Stimulated activated memory B cell treated with anti-CD40 and anti-IgM and Interleukin-4, amounts not matched to agents 10 μg/mL and 1 μg/mL and 100 μg/mL, for 72 hours (primary cell): Measurements from ENCODE around the gene HMGCLL1.

Source experiments
- ATAC-seq: fragments of 150-1000 bp; cut with Tn5 transposase; 2 replicates; pipeline ENCODE4 v1.10.0; 2021
- H3K27ac Mint-ChIP-seq: one replicate; pipeline ENCODE4 v1.8.0; 2022; ENCODE audit warnings: mild to moderate bottlenecking, mixed read lengths
- H3K27me3 Mint-ChIP-seq: one replicate; pipeline ENCODE4 v1.8.0; 2022; ENCODE audit warnings: mixed read lengths
- H3K36me3 Mint-ChIP-seq: one replicate; pipeline ENCODE4 v1.8.0; 2022; ENCODE audit warnings: mixed read lengths
- H3K4me1 Mint-ChIP-seq: one replicate; pipeline ENCODE4 v1.8.0; 2022; ENCODE audit warnings: mixed read lengths
- H3K4me3 Mint-ChIP-seq: one replicate; pipeline ENCODE4 v1.8.0; 2022; ENCODE audit warnings: mild to moderate bottlenecking, moderate library complexity, mixed read lengths
- H3K9me3 Mint-ChIP-seq: one replicate; pipeline ENCODE4 v1.8.0; 2022; ENCODE audit warnings: mixed read lengths

Gene HMGCLL1

GRCh38 chr6:55560290-55560885 lies 18.6 kb downstream of the HMGCLL1 start:
- Mint-ChIP-seq H3K27me3 (no peaks in the 10 kb centered on the region), H3K36me3 (no peaks in the 10 kb centered on the region), H3K27ac (no peak overlapping the region), H3K9me3 (peaks cover 6% of the 10 kb centered on the region), H3K4me3 (no peak overlapping the region), H3K4me1 (no peaks in the 10 kb centered on the region)
- ATAC-seq = no peak

GRCh38 chr6:55557146-55557545 lies 21.8 kb downstream of the HMGCLL1 start:
- Mint-ChIP-seq H3K9me3 (peaks cover 3% of the 10 kb centered on the region), H3K27me3 (no peaks in the 10 kb centered on the region), H3K36me3 (no peaks in the 10 kb centered on the region), H3K4me3 (no peak overlapping the region), H3K27ac (no peak overlapping the region), H3K4me1 (no peaks in the 10 kb centered on the region)
- ATAC-seq = no peak

- Mint-ChIP-seq H3K4me3 (no peak overlapping the region), H3K27ac (no peak overlapping the region), H3K36me3 (no peaks in the 10 kb centered on the region), H3K9me3 (no peaks in the 10 kb centered on the region), H3K4me1 (no peaks in the 10 kb centered on the region), H3K27me3 (no peaks in the 10 kb centered on the region)
- ATAC-seq = no peak
Measured at GRCh38 chr6:55545791-55546190, 33.2 kb downstream of the HMGCLL1 start.

GRCh38 chr6:55543633-55544309 lies 35.2 kb downstream of the HMGCLL1 start:
- no peaks in the 10 kb centered on the region for H3K36me3 Mint-ChIP-seq
- H3K27me3 Mint-ChIP-seq = no peaks in the 10 kb centered on the region
- H3K9me3 Mint-ChIP-seq = peaks cover 5% of the 10 kb centered on the region
- H3K27ac Mint-ChIP-seq = no peak overlapping the region
- no peak overlapping the region for H3K4me3 Mint-ChIP-seq
- ATAC-seq = no peak
- no peaks in the 10 kb centered on the region for H3K4me1 Mint-ChIP-seq

GRCh38 chr6:55541024-55541423 lies 38.0 kb downstream of the HMGCLL1 start:
- Mint-ChIP-seq H3K27me3 (no peaks in the 10 kb centered on the region), H3K4me1 (no peaks in the 10 kb centered on the region), H3K27ac (no peak overlapping the region), H3K36me3 (no peaks in the 10 kb centered on the region), H3K9me3 (peaks cover 5% of the 10 kb centered on the region), H3K4me3 (no peak overlapping the region)
- no peak for ATAC-seq

- no peak overlapping the region for H3K27ac Mint-ChIP-seq
- ATAC-seq = no peak
- H3K36me3 Mint-ChIP-seq = no peaks in the 10 kb centered on the region
- H3K4me1 Mint-ChIP-seq = no peaks in the 10 kb centered on the region
- peaks cover 5% of the 10 kb centered on the region for H3K9me3 Mint-ChIP-seq
- H3K4me3 Mint-ChIP-seq = no peak overlapping the region
- no peaks in the 10 kb centered on the region for H3K27me3 Mint-ChIP-seq
Measured at GRCh38 chr6:55536391-55536956, 42.5 kb downstream of the HMGCLL1 start.

- ATAC-seq = no peak
- Mint-ChIP-seq H3K27me3 (no peaks in the 10 kb centered on the region), H3K36me3 (no peaks in the 10 kb centered on the region), H3K4me3 (no peak overlapping the region), H3K9me3 (no peaks in the 10 kb centered on the region), H3K4me1 (no peaks in the 10 kb centered on the region), H3K27ac (no peak overlapping the region)
Measured at GRCh38 chr6:55531496-55531895, 47.5 kb downstream of the HMGCLL1 start.

- no peak for ATAC-seq
- no peak overlapping the region for H3K27ac Mint-ChIP-seq
Measured at GRCh38 chr6:55530931-55531330, 48.1 kb downstream of the HMGCLL1 start.

GRCh38 chr6:55528624-55529023 lies 50.4 kb downstream of the HMGCLL1 start:
- no peak overlapping the region for H3K27ac Mint-ChIP-seq
- no peaks in the 10 kb centered on the region for H3K4me1 Mint-ChIP-seq
- no peaks in the 10 kb centered on the region for H3K36me3 Mint-ChIP-seq
- no peaks in the 10 kb centered on the region for H3K27me3 Mint-ChIP-seq
- no peak overlapping the region for H3K4me3 Mint-ChIP-seq
- peaks cover 3% of the 10 kb centered on the region for H3K9me3 Mint-ChIP-seq
- ATAC-seq = no peak

More at GRCh38 chr6:55530931-55531330, 48.1 kb downstream of the HMGCLL1 start:
- H3K4me1 Mint-ChIP-seq = no peaks in the 10 kb centered on the region
- H3K9me3 Mint-ChIP-seq = no peaks in the 10 kb centered on the region
- no peaks in the 10 kb centered on the region for H3K36me3 Mint-ChIP-seq
- no peaks in the 10 kb centered on the region for H3K27me3 Mint-ChIP-seq
- H3K4me3 Mint-ChIP-seq = no peak overlapping the region

GRCh38 chr6:55524441-55524840 lies 54.6 kb downstream of the HMGCLL1 start:
- peaks cover 6% of the 10 kb centered on the region for H3K9me3 Mint-ChIP-seq
- no peak overlapping the region for H3K27ac Mint-ChIP-seq
- no peak overlapping the region for H3K4me3 Mint-ChIP-seq
- no peaks in the 10 kb centered on the region for H3K27me3 Mint-ChIP-seq
- H3K36me3 Mint-ChIP-seq = no peaks in the 10 kb centered on the region
- no peak for ATAC-seq
- no peaks in the 10 kb centered on the region for H3K4me1 Mint-ChIP-seq

GRCh38 chr6:55518529-55519060 lies 60.4 kb downstream of the HMGCLL1 start:
- Mint-ChIP-seq H3K27ac (no peak overlapping the region), H3K9me3 (peaks cover 7% of the 10 kb centered on the region), H3K4me1 (no peaks in the 10 kb centered on the region), H3K36me3 (no peaks in the 10 kb centered on the region), H3K27me3 (no peaks in the 10 kb centered on the region), H3K4me3 (no peak overlapping the region)
- ATAC-seq = no peak

- H3K27me3 Mint-ChIP-seq = no peaks in the 10 kb centered on the region
- no peak overlapping the region for H3K4me3 Mint-ChIP-seq
- no peak for ATAC-seq
- H3K36me3 Mint-ChIP-seq = no peaks in the 10 kb centered on the region
- peaks cover 7% of the 10 kb centered on the region for H3K9me3 Mint-ChIP-seq
- H3K27ac Mint-ChIP-seq = no peak overlapping the region
- H3K4me1 Mint-ChIP-seq = no peaks in the 10 kb centered on the region
Measured at GRCh38 chr6:55516736-55517135, 62.3 kb downstream of the HMGCLL1 start.

- Mint-ChIP-seq H3K36me3 (no peaks in the 10 kb centered on the region), H3K27me3 (no peaks in the 10 kb centered on the region), H3K27ac (no peak overlapping the region), H3K4me3 (no peak overlapping the region), H3K9me3 (peaks cover 7% of the 10 kb centered on the region), H3K4me1 (no peaks in the 10 kb centered on the region)
- ATAC-seq = no peak
Measured at GRCh38 chr6:55512904-55513303, 66.1 kb downstream of the HMGCLL1 start.

GRCh38 chr6:55511122-55511800 lies 67.7 kb downstream of the HMGCLL1 start:
- no peak overlapping the region for H3K4me3 Mint-ChIP-seq
- no peak overlapping the region for H3K27ac Mint-ChIP-seq
- no peak for ATAC-seq
- H3K4me1 Mint-ChIP-seq = no peaks in the 10 kb centered on the region
- H3K27me3 Mint-ChIP-seq = no peaks in the 10 kb centered on the region
- H3K9me3 Mint-ChIP-seq = peaks cover 5% of the 10 kb centered on the region
- no peaks in the 10 kb centered on the region for H3K36me3 Mint-ChIP-seq

- Mint-ChIP-seq H3K9me3 (peaks cover 9% of the 10 kb centered on the region), H3K4me3 (no peak overlapping the region), H3K27me3 (no peaks in the 10 kb centered on the region), H3K4me1 (no peaks in the 10 kb centered on the region), H3K27ac (no peak overlapping the region), H3K36me3 (no peaks in the 10 kb centered on the region)
- no peak for ATAC-seq
Measured at GRCh38 chr6:55499591-55499990, 79.4 kb downstream of the HMGCLL1 start.
